Loucy (cell line): ENCODE measurements around the gene USH1C.

Source experiments
- H2AFZ ChIP-seq: fragments of 200-600 bp; sonication (generic); 2 replicates; pipeline ENCODE4 v1.6.0; 2016; ENCODE audit warnings: antibody characterized with exemption, mild to moderate bottlenecking, low read length, moderate library complexity
- H3F3A ChIP-seq: fragments of 200-600 bp; 2 replicates; pipeline ENCODE4 v1.6.0; 2016; ENCODE audit warnings: antibody characterized with exemption, low read depth, mild to moderate bottlenecking
- H3K27me3 ChIP-seq: fragments of 200-600 bp; sonication (generic); 2 replicates; pipeline ENCODE4 v1.6.1; 2014; ENCODE audit warnings: low read length, mild to moderate bottlenecking; ENCODE audit not compliant: insufficient read depth, poor library complexity, severe bottlenecking
- H3K36me3 ChIP-seq: fragments of 200-600 bp; sonication (generic); 2 replicates; pipeline ENCODE4 v1.6.1; 2016; ENCODE audit warnings: low read length; ENCODE audit not compliant: insufficient read depth
- H3K4me1 ChIP-seq: fragments of 200-600 bp; sonication (generic); 2 replicates; pipeline ENCODE4 v1.5.1; 2014; ENCODE audit warnings: low read length, mild to moderate bottlenecking; ENCODE audit not compliant: insufficient read depth, poor library complexity, severe bottlenecking
- H3K4me2 ChIP-seq: fragments of 200-600 bp; sonication (generic); 2 replicates; pipeline ENCODE4 v1.6.0; 2014; ENCODE audit warnings: antibody characterized with exemption, low read length, low read depth, mild to moderate bottlenecking; ENCODE audit not compliant: poor library complexity, severe bottlenecking
- H3K4me3 ChIP-seq: fragments of 200-600 bp; sonication (generic); 2 replicates; pipeline ENCODE4 v1.5.1; 2014; ENCODE audit warnings: low read length, mild to moderate bottlenecking, mixed read lengths; ENCODE audit not compliant: poor library complexity, severe bottlenecking
- H3K79me2 ChIP-seq: fragments of 200-600 bp; sonication (generic); 2 replicates; pipeline ENCODE4 v1.6.1; 2014; ENCODE audit warnings: low read length; ENCODE audit not compliant: insufficient read depth
- H3K9ac ChIP-seq: fragments of 200-600 bp; sonication (generic); 2 replicates; pipeline ENCODE4 v1.6.0; 2014; ENCODE audit warnings: mild to moderate bottlenecking, low read depth, low read length, moderate library complexity; ENCODE audit not compliant: poor library complexity, severe bottlenecking
- H3K9me2 ChIP-seq: fragments of 200-600 bp; sonication (generic); replicated peaks from 2 replicates; pipeline ENCODE4 v1.6.1; 2016; ENCODE audit warnings: low read depth, low read length, mixed read lengths
- H3K9me3 ChIP-seq: fragments of 200-600 bp; sonication (generic); 2 replicates; pipeline ENCODE4 v1.6.1; 2014; ENCODE audit warnings: mild to moderate bottlenecking, antibody characterized with exemption, low read length, low read depth; ENCODE audit not compliant: insufficient read depth
- H4K20me1 ChIP-seq: fragments of 200-600 bp; sonication (generic); 2 replicates; pipeline ENCODE4 v1.6.0; 2014; ENCODE audit warnings: antibody characterized with exemption, low read length, mild to moderate bottlenecking; ENCODE audit not compliant: insufficient read depth, poor library complexity, severe bottlenecking
- EZH2phosphoT487 ChIP-seq: fragments of 200-600 bp; IDR thresholded peaks from 2 replicates; pipeline ENCODE4 v1.6.1; 2018; ENCODE audit warnings: antibody characterized with exemption, mild to moderate bottlenecking, moderate library complexity, borderline replicate concordance
- TF ChIP-seq, protein P1 (sequence below): fragments of 200-600 bp; sonication (generic); conservative IDR thresholded peaks from 2 replicates; pipeline ENCODE4 v1.5.1; 2014; ENCODE audit warnings: mild to moderate bottlenecking, antibody characterized with exemption, low read length

Gene USH1C

DNA sequence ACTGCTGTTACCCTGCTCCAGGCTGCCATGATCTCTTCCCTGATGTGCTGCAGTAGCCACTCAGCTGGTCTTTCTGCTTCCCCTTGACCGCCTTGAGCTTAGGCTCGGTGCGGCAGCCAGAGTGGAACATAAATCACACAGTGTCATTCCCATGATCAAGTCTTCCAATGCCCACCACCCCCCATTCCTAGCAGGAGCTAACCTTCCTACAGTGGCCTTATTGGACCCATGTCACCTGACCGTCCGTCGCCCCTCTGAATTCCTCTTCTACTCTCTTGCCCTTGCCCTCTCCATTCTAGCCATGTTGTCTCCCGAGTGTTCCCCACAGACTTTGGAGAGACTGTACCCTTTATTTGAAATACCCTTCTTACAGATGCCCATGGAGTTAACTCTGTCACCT is 46.2 kb upstream of the USH1C start:
- Histone ChIP-seq H3K27me3 (no peaks in the 10 kb centered on the region), H3K9me3 (no peaks in the 10 kb centered on the region), H3F3A (no peaks in the 10 kb centered on the region), H3K4me3 (no peak overlapping the region), H3K9ac (no peak overlapping the region), H4K20me1 (no peaks in the 10 kb centered on the region), H3K9me2 (no peaks in the 10 kb centered on the region), H3K4me1 (no peaks in the 10 kb centered on the region), H3K79me2 (no peaks in the 10 kb centered on the region), H2AFZ (no peak overlapping the region), H3K4me2 (no peak overlapping the region), H3K36me3 (no peaks in the 10 kb centered on the region)
- TF ChIP-seq EZH2phosphoT487, result no peak
- TF ChIP-seq, protein P1, sequence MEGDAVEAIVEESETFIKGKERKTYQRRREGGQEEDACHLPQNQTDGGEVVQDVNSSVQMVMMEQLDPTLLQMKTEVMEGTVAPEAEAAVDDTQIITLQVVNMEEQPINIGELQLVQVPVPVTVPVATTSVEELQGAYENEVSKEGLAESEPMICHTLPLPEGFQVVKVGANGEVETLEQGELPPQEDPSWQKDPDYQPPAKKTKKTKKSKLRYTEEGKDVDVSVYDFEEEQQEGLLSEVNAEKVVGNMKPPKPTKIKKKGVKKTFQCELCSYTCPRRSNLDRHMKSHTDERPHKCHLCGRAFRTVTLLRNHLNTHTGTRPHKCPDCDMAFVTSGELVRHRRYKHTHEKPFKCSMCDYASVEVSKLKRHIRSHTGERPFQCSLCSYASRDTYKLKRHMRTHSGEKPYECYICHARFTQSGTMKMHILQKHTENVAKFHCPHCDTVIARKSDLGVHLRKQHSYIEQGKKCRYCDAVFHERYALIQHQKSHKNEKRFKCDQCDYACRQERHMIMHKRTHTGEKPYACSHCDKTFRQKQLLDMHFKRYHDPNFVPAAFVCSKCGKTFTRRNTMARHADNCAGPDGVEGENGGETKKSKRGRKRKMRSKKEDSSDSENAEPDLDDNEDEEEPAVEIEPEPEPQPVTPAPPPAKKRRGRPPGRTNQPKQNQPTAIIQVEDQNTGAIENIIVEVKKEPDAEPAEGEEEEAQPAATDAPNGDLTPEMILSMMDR, result no peak

DNA sequence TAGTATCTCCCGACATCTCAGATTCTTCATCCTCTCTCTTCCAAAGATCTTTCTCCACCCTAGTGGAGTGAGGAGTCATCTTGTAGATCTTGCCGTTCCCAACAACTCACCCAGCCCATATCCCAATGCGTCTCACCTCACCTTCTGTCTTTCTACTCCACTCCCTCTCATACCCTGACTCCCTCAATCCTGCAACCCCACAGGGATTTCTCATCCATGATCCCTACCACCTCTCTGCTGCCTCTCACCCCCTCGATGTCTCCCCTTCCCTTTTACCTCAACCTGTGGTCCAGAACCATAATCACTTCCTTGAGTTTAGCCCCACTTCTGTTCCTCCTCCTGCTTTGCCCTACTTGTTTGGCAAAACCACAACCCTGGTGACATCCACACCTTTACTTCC is 44.5 kb upstream of the USH1C start:
- no peaks in the 10 kb centered on the region for H3K9me2 ChIP-seq
- no peak overlapping the region for H3K4me2 ChIP-seq
- H3K79me2 ChIP-seq, result no peaks in the 10 kb centered on the region
- H4K20me1 ChIP-seq, result no peaks in the 10 kb centered on the region
- H3K36me3 ChIP-seq, result no peaks in the 10 kb centered on the region
- H3K9ac ChIP-seq, result no peak overlapping the region
- no peak overlapping the region for H3K4me3 ChIP-seq
- no peaks in the 10 kb centered on the region for H3K4me1 ChIP-seq
- no peak for TF ChIP-seq EZH2phosphoT487
- TF ChIP-seq, protein P1, result no peak
- H3K9me3 ChIP-seq, result no peaks in the 10 kb centered on the region
- H2AFZ ChIP-seq, result no peak overlapping the region
- no peaks in the 10 kb centered on the region for H3K27me3 ChIP-seq
- H3F3A ChIP-seq, result no peaks in the 10 kb centered on the region

DNA sequence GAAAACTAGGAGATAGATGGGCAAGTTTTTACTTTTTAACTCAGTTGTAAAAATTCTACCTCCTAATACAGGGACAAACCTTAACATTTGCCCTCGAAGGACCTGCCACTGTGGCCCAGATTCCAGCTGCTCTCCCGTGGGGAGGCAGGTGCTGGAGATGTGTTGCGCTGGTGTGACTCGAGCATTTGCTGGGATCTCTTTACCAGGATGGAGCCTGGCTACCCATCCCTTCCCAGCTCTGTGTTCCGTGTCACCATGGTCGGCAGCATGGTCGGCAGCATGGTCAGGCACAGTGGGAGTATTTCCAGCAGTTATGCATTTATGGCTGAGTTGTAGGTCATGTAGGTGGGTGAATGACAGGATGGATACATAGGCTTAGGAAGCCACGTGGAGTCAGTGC is 44.0 kb upstream of the USH1C start:
- Histone ChIP-seq H3K36me3 (no peaks in the 10 kb centered on the region), H3K4me1 (no peaks in the 10 kb centered on the region), H3K4me3 (no peak overlapping the region), H3K4me2 (no peak overlapping the region), H4K20me1 (no peaks in the 10 kb centered on the region), H2AFZ (no peak overlapping the region), H3K27me3 (no peaks in the 10 kb centered on the region), H3K9ac (no peak overlapping the region), H3K9me2 (no peaks in the 10 kb centered on the region), H3F3A (no peaks in the 10 kb centered on the region), H3K9me3 (no peaks in the 10 kb centered on the region), H3K79me2 (no peaks in the 10 kb centered on the region)
- TF ChIP-seq, protein P1, result no peak
